Peyer's patch (tissue), 4 donors: Measurements from ENCODE around the gene OR52N1.

ENCODE experiments used
- POLR2A ChIP-seq, 2 donors: fragments of 450-650 bp; IDR thresholded peaks; one replicate each; pipeline ENCODE4 v1.5.1; 2017; ENCODE audit warnings: antibody characterized with exemption in 2 of 2, mild to moderate bottlenecking in 2 of 2, moderate library complexity in 2 of 2
- TF ChIP-seq, protein P1 (sequence below), 6 experiments: fragments of 450-650 bp in 4 of 6; fragments of 200-600 bp in 2 of 6; sonication (generic) in 1 of 6; IDR thresholded peaks; one replicate each; pipeline ENCODE4 v1.5.1; 2017 to 2019; ENCODE audit warnings: antibody characterized with exemption in 6 of 6, mild to moderate bottlenecking in 3 of 6, moderate library complexity in 1 of 6

DNA sequence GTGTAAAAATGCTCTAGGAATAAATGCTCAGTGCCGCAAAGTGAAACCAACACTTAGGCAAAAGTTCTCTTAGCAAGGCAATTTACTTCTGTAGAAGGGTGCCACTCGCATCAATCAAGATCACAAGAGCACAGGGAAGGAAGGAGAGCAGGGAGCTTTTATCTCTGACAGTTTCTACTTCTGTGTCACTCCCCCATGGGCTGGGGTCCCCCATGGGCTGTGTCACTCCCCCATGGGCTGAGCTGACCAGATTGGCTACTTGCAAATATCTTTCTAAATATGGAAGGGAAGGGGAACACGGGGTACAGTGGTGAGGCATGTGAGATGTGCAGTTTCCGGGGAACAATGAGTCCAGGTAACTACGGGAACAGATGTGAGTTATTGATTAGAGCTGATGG lies 18.1 kb upstream of the OR52N1 start:
- TF ChIP-seq POLR2A (IDR thresholded peaks at IDR 0.05), result no peak
- TF ChIP-seq, protein P1, sequence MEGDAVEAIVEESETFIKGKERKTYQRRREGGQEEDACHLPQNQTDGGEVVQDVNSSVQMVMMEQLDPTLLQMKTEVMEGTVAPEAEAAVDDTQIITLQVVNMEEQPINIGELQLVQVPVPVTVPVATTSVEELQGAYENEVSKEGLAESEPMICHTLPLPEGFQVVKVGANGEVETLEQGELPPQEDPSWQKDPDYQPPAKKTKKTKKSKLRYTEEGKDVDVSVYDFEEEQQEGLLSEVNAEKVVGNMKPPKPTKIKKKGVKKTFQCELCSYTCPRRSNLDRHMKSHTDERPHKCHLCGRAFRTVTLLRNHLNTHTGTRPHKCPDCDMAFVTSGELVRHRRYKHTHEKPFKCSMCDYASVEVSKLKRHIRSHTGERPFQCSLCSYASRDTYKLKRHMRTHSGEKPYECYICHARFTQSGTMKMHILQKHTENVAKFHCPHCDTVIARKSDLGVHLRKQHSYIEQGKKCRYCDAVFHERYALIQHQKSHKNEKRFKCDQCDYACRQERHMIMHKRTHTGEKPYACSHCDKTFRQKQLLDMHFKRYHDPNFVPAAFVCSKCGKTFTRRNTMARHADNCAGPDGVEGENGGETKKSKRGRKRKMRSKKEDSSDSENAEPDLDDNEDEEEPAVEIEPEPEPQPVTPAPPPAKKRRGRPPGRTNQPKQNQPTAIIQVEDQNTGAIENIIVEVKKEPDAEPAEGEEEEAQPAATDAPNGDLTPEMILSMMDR (IDR thresholded peaks at IDR 0.05), result no peak
